ENCODE measurements around the gene DCDC2B.

DNA sequence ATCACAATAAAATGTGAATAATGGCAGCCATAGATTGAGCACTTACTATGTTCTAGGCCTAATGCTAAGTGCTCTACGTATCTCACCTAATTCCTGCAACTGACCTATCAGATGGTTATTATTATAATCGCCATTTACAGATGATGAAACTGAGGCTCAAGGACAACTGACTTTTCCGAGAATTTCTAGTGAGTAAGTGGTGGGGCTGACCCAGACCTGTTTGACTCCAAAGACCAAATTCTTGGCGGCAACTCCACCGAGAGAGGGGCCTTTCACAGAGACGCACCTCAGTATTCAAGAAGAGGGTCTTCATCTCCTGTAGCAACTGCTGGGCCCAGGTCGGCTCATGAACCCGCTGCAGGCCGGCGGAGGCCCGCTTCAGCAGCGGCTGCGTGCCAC lies 12.7 kb downstream of the DCDC2B start:
- TF ChIP-seq ZBED1 (IDR thresholded peaks at IDR 0.05; ENCODE audit: borderline replicate concordance) (no peak), YY1 (IDR thresholded peaks at IDR 0.05; ENCODE audit: low read depth, low read length) (no peak), REST (IDR thresholded peaks at IDR 0.05; ENCODE audit: low read depth, low read length) (no peak), NR2C1 (IDR thresholded peaks at IDR 0.05) (no peak)

Measured in GM12878 (cell line).